ENCODE measurements around the gene RAMACL.

Gene RAMACL

DNA sequence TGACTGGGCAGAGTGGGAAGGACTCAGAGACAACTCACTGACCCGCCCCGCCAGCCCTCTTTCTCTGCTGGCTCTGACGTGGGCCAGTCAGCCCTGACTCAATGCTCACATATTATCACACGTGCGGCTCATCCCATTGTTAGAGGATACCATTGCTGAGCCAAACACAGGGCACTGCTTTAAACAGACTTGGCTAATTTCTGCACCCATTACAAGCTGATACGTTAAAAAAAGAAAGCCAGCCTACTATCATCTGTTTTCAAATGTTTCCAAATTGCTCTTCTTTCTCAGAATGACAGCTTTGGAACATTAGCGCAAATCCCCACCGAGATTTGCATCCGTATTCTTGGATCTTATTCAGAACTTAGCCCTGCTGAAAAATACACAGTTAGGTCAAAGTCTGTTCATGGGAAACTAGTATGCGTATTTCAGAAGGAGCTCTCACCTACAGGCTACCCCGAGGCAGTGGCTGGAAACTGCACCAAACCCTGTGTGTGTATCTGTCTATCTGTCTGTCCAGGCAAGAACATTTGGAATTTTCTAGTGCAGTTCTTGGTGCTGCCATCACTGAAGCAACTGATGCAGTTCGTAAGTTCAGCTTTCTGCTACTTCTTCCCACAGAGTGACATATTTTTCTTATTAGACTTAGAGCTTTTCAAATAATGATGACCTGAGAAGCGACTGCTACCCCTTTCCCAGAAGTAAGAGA lies 32.8 kb downstream of the RAMACL start:
- Histone ChIP-seq H3K4me3 (ENCODE audit: low read depth, low read length, poor library complexity, severe bottlenecking) (no peak overlapping the region), H2AFZ (ENCODE audit: low read length) (no peak overlapping the region), H3F3A (ENCODE audit: insufficient read depth, low read length) (no peaks in the 10 kb centered on the region), H3K36me3 (ENCODE audit: insufficient read depth, low read length) (no peaks in the 10 kb centered on the region), H4K20me1 (ENCODE audit: insufficient read depth, low read length) (no peaks in the 10 kb centered on the region), H3K79me2 (ENCODE audit: insufficient read depth, low read length) (no peaks in the 10 kb centered on the region), H3K9me3 (ENCODE audit: low read length) (no peaks in the 10 kb centered on the region), H3K9ac (ENCODE audit: low read length) (no peak overlapping the region), H3K4me1 (ENCODE audit: insufficient read depth, low read length, severe bottlenecking) (no peaks in the 10 kb centered on the region), H3K4me2 (ENCODE audit: low read length) (no peak overlapping the region), H3K27me3 (ENCODE audit: insufficient read depth, low read length) (no peaks in the 10 kb centered on the region), H3K27ac (ENCODE audit: low read depth, low read length, poor library complexity, severe bottlenecking) (no peak overlapping the region), H3K9me2 (ENCODE audit: low read depth, low read length) (no peaks in the 10 kb centered on the region)
- TF ChIP-seq, protein P1, sequence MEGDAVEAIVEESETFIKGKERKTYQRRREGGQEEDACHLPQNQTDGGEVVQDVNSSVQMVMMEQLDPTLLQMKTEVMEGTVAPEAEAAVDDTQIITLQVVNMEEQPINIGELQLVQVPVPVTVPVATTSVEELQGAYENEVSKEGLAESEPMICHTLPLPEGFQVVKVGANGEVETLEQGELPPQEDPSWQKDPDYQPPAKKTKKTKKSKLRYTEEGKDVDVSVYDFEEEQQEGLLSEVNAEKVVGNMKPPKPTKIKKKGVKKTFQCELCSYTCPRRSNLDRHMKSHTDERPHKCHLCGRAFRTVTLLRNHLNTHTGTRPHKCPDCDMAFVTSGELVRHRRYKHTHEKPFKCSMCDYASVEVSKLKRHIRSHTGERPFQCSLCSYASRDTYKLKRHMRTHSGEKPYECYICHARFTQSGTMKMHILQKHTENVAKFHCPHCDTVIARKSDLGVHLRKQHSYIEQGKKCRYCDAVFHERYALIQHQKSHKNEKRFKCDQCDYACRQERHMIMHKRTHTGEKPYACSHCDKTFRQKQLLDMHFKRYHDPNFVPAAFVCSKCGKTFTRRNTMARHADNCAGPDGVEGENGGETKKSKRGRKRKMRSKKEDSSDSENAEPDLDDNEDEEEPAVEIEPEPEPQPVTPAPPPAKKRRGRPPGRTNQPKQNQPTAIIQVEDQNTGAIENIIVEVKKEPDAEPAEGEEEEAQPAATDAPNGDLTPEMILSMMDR (IDR thresholded peaks at IDR 0.05; ENCODE audit: low read length): no peak
- TF ChIP-seq EZH2 (IDR thresholded peaks at IDR 0.05; ENCODE audit: borderline replicate concordance, low read length): no peak

DNA sequence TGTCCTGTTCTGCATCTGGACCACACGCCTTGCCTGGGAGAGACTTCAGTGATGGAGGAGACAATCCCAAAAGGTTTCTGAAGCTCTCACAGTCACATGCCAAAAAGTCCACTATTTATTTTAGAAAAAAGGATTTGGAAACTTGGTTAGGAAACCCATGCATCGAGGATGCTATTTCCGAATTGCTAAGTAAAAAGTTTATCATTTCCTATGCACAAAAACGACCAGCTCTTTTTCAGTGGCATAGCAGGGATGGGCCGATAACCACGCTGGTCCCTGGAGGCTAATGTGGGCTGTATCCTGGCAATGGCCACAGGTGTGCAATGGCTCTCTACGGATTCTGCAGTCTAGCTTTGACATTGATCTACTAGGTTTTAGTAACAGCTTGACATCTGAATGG lies 33.9 kb downstream of the RAMACL start:
- H3K9me2 ChIP-seq (ENCODE audit: low read depth, low read length): no peaks in the 10 kb centered on the region
- H3K9ac ChIP-seq (ENCODE audit: low read length): no peak overlapping the region
- H3K27ac ChIP-seq (ENCODE audit: low read depth, low read length, poor library complexity, severe bottlenecking): no peak overlapping the region
- no peaks in the 10 kb centered on the region for H3K36me3 ChIP-seq (ENCODE audit: insufficient read depth, low read length)
- H3K27me3 ChIP-seq (ENCODE audit: insufficient read depth, low read length): no peaks in the 10 kb centered on the region
- no peaks in the 10 kb centered on the region for H3K9me3 ChIP-seq (ENCODE audit: low read length)
- TF ChIP-seq EZH2 (IDR thresholded peaks at IDR 0.05; ENCODE audit: borderline replicate concordance, low read length): no peak
- TF ChIP-seq, protein P1 (IDR thresholded peaks at IDR 0.05; ENCODE audit: low read length): no peak
- no peaks in the 10 kb centered on the region for H3F3A ChIP-seq (ENCODE audit: insufficient read depth, low read length)
- no peak overlapping the region for H3K4me2 ChIP-seq (ENCODE audit: low read length)
- no peaks in the 10 kb centered on the region for H3K4me1 ChIP-seq (ENCODE audit: insufficient read depth, low read length, severe bottlenecking)
- no peak overlapping the region for H2AFZ ChIP-seq (ENCODE audit: low read length)
- no peak overlapping the region for H3K4me3 ChIP-seq (ENCODE audit: low read depth, low read length, poor library complexity, severe bottlenecking)
- no peaks in the 10 kb centered on the region for H4K20me1 ChIP-seq (ENCODE audit: insufficient read depth, low read length)
- H3K79me2 ChIP-seq (ENCODE audit: insufficient read depth, low read length): no peaks in the 10 kb centered on the region

DNA sequence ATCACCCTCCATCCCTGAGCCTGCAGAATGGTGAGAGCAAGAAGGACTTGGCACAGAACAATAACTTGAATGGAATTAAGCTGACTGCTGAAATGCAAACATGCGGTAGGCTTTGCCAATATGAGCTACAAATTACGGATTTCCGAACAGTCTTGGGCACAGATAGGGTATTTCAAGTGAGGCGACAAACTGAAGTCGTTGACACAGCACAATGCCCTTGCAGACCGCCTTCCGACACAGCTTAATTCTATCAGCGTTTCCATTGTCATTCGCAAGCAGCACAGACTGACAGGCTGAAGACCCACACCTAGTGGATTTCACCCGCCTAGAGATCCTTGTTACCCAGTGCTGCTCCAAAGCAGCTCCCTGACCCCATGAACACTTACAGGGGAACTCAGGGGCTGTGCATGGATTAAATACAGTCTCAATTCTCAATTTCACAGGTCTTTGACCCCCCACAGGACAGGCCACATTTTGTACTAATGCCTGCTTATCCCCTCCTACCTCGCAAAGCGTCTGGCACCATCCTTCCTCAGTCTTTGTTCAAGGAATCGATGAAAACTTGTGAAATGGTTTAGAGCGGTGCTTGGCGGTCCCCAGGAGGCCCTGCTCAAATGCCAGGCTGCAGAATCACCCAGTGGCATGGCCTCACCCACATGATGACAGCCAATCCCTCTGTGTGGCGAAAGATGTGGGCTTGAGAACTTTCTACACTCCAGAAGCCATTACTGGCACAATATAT lies 34.6 kb downstream of the RAMACL start:
- Histone ChIP-seq H3K79me2 (ENCODE audit: insufficient read depth, low read length) (no peaks in the 10 kb centered on the region), H3K9me3 (ENCODE audit: low read length) (no peaks in the 10 kb centered on the region), H3K9me2 (ENCODE audit: low read depth, low read length) (no peaks in the 10 kb centered on the region), H3K27me3 (ENCODE audit: insufficient read depth, low read length) (no peaks in the 10 kb centered on the region), H2AFZ (ENCODE audit: low read length) (no peak overlapping the region), H3F3A (ENCODE audit: insufficient read depth, low read length) (no peaks in the 10 kb centered on the region), H3K9ac (ENCODE audit: low read length) (no peak overlapping the region), H4K20me1 (ENCODE audit: insufficient read depth, low read length) (no peaks in the 10 kb centered on the region), H3K4me1 (ENCODE audit: insufficient read depth, low read length, severe bottlenecking) (no peaks in the 10 kb centered on the region), H3K4me2 (ENCODE audit: low read length) (no peak overlapping the region), H3K4me3 (ENCODE audit: low read depth, low read length, poor library complexity, severe bottlenecking) (no peak overlapping the region), H3K36me3 (ENCODE audit: insufficient read depth, low read length) (no peaks in the 10 kb centered on the region), H3K27ac (ENCODE audit: low read depth, low read length, poor library complexity, severe bottlenecking) (no peak overlapping the region)
- TF ChIP-seq, protein P1 (IDR thresholded peaks at IDR 0.05; ENCODE audit: low read length): no peak
- no peak for TF ChIP-seq EZH2 (IDR thresholded peaks at IDR 0.05; ENCODE audit: borderline replicate concordance, low read length)

All from OCI-LY1 (cell line).